ENCODE results near the gene NAMPT. TPM values are rescaled to one million over a fixed set of nuclear protein-coding genes. Genes with fewer than 3 reads are reported as not detected.

NAMPT gene
- total RNA-seq, 2 donors from 2014 or later: 88.6 to 273 TPM

GRCh38 chr7:106249488-106249887, 35.3 kb downstream of the NAMPT start:
- H3K27ac ChIP-seq: no peak overlapping the region
- TF ChIP-seq, protein P1, sequence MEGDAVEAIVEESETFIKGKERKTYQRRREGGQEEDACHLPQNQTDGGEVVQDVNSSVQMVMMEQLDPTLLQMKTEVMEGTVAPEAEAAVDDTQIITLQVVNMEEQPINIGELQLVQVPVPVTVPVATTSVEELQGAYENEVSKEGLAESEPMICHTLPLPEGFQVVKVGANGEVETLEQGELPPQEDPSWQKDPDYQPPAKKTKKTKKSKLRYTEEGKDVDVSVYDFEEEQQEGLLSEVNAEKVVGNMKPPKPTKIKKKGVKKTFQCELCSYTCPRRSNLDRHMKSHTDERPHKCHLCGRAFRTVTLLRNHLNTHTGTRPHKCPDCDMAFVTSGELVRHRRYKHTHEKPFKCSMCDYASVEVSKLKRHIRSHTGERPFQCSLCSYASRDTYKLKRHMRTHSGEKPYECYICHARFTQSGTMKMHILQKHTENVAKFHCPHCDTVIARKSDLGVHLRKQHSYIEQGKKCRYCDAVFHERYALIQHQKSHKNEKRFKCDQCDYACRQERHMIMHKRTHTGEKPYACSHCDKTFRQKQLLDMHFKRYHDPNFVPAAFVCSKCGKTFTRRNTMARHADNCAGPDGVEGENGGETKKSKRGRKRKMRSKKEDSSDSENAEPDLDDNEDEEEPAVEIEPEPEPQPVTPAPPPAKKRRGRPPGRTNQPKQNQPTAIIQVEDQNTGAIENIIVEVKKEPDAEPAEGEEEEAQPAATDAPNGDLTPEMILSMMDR (IDR thresholded peaks at IDR 0.05): no peak
- no peak overlapping the region for H3K9ac ChIP-seq (ENCODE audit: low read depth in 2 of 2, low read length in 2 of 2)
- no peaks in the 10 kb centered on the region for H3K27me3 ChIP-seq
- H3K36me3 ChIP-seq: peaks cover 15% of the 10 kb centered on the region
- no peaks in the 10 kb centered on the region for H3K4me1 ChIP-seq
- intact Hi-C loops (cut with DNase I): no loop called here
- no peaks in the 10 kb centered on the region for H3K9me3 ChIP-seq
- DNase-seq: no peak
- H3K4me3 ChIP-seq: no peak overlapping the region

DNA sequence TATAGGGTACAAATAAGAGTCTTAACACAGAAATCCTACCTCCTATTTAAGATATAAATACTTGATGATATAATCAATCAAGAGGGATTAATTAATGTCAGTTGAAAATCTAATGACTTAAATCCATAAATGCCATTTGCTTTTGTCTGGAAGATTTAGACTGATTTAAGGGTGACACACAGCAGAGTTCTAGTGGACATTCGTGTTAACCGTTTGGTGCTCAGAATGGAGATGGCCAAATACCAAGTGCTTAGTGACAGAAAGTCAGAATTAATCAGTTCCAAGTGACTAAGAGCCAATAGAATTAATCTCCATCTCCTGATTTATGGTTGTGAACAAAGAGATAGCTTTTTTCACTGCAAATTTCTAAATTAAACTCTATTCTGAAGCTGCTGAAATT, 36.2 kb downstream of the NAMPT start:
- Histone ChIP-seq H3K9me3 (no peaks in the 10 kb centered on the region), H3K27ac (no peak overlapping the region), H3K4me1 (no peaks in the 10 kb centered on the region), H3K36me3 (peaks cover 15% of the 10 kb centered on the region), H3K27me3 (no peaks in the 10 kb centered on the region), H3K9ac (ENCODE audit: low read depth in 2 of 2, low read length in 2 of 2) (no peak overlapping the region), H3K4me3 (no peak overlapping the region)
- TF ChIP-seq, protein P1 (IDR thresholded peaks at IDR 0.05): no peak
- intact Hi-C loops (cut with DNase I): no loop called here
- no peak for DNase-seq

GRCh38 chr7:106247841-106248240, 36.9 kb downstream of the NAMPT start:
- Histone ChIP-seq H3K4me3 (no peak overlapping the region), H3K4me1 (no peaks in the 10 kb centered on the region), H3K36me3 (peaks cover 8% of the 10 kb centered on the region), H3K9me3 (no peaks in the 10 kb centered on the region), H3K27me3 (no peaks in the 10 kb centered on the region), H3K27ac (no peak overlapping the region), H3K9ac (ENCODE audit: low read depth in 2 of 2, low read length in 2 of 2) (no peak overlapping the region)
- no peak for DNase-seq
- TF ChIP-seq, protein P1 (IDR thresholded peaks at IDR 0.05): no peak
- intact Hi-C loops (cut with DNase I): no loop called here

DNA sequence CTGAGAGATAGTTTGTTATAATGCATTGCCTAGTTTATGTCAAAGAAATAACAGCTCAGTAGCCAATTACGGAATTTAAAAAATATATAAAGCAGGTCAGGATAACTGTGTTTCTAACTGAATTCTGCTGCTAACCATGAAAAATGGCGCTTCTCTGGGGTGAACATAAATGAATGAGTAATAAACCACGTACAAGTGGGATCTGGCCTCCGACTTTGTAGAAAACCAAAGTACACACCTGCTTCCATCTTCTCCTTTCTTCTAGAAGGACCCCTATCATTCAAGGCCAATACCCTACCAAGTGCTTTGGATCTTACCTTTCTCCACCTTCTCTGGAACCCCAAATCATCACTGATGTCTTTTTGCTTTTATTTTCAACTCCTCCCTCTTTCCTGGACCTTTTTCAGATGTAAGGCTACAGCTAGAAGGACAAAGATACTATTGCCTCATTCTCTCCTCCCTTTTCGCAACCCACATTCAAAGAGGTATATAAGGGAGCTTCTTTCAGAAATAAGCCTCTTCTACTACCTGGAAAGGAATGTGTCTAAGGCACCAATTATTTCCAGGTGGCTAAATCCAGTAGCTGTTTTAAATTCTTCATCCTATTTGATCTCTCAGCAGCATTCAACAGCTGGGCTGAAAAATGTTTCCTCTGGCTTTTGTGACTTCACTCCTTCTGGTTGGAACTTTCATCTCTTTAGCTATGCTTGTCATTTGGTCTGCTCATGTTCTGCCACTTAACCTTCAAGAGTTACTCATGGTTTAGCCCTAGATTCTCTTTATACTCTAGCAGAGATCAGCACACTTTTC, 37.7 kb downstream of the NAMPT start:
- Histone ChIP-seq H3K9me3 (no peaks in the 10 kb centered on the region), H3K36me3 (peaks cover under 1% of the 10 kb centered on the region), H3K4me3 (no peak overlapping the region), H3K27me3 (no peaks in the 10 kb centered on the region), H3K27ac (no peak overlapping the region), H3K9ac (ENCODE audit: low read depth in 2 of 2, low read length in 2 of 2) (no peak overlapping the region), H3K4me1 (no peaks in the 10 kb centered on the region)
- DNase-seq: no peak
- intact Hi-C loops (cut with DNase I): no loop called here
- TF ChIP-seq, protein P1 (IDR thresholded peaks at IDR 0.05): no peak

GRCh38 chr7:106243893-106244292, 40.9 kb downstream of the NAMPT start:
- no peaks in the 10 kb centered on the region for H3K36me3 ChIP-seq
- DNase-seq: no peak
- H3K27ac ChIP-seq: no peak overlapping the region
- no peaks in the 10 kb centered on the region for H3K9me3 ChIP-seq
- intact Hi-C loops (cut with DNase I): no loop called here
- TF ChIP-seq, protein P1 (IDR thresholded peaks at IDR 0.05): no peak
- H3K27me3 ChIP-seq: no peaks in the 10 kb centered on the region
- H3K4me1 ChIP-seq: no peaks in the 10 kb centered on the region
- H3K9ac ChIP-seq (ENCODE audit: low read depth in 2 of 2, low read length in 2 of 2): no peak overlapping the region
- H3K4me3 ChIP-seq: no peak overlapping the region
